Activated naive CD8-positive, alpha-beta T cell treated with anti-CD3 and anti-CD28 coated beads for 36 hours (primary cell): ENCODE measurements around the gene CSF2. TPM values are rescaled to one million over a fixed set of nuclear protein-coding genes. Genes with fewer than 3 reads are reported as not detected.
"Not testable (repeated sequence)": the region's sequence is repeated elsewhere in the genome, so short reads cannot be mapped to it uniquely, and the experiment has no call there.

ENCODE experiments used
- DNase-seq: peaks from one replicate; pipeline ENCODE4 v3.0.0; 2021
- H3K27ac Mint-ChIP-seq: one replicate; pipeline ENCODE4 v1.8.0; 2022; ENCODE audit warnings: mild to moderate bottlenecking, moderate library complexity, mixed read lengths
- H3K27me3 Mint-ChIP-seq: one replicate; pipeline ENCODE4 v1.8.0; 2022; ENCODE audit warnings: mild to moderate bottlenecking, mixed read lengths
- H3K36me3 Mint-ChIP-seq: one replicate; pipeline ENCODE4 v1.8.0; 2021; ENCODE audit warnings: mild to moderate bottlenecking, mixed read lengths
- H3K4me1 Mint-ChIP-seq: one replicate; pipeline ENCODE4 v1.8.0; 2021; ENCODE audit warnings: mixed read lengths
- H3K4me3 Mint-ChIP-seq: one replicate; pipeline ENCODE4 v1.8.0; 2022; ENCODE audit warnings: mild to moderate bottlenecking, moderate library complexity, mixed read lengths
- H3K9me3 Mint-ChIP-seq: one replicate; pipeline ENCODE4 v1.8.0; 2022; ENCODE audit warnings: mixed read lengths
- total RNA-seq, 2 experiments: library from RNA; stranded (reverse); gene quantifications; one replicate each; pipeline ENCODE4 v1.2.3, GENCODE V29; 2021

Gene CSF2
- total RNA-seq, 2 experiments from 2014 or later, result 103 to 107 TPM

DNA sequence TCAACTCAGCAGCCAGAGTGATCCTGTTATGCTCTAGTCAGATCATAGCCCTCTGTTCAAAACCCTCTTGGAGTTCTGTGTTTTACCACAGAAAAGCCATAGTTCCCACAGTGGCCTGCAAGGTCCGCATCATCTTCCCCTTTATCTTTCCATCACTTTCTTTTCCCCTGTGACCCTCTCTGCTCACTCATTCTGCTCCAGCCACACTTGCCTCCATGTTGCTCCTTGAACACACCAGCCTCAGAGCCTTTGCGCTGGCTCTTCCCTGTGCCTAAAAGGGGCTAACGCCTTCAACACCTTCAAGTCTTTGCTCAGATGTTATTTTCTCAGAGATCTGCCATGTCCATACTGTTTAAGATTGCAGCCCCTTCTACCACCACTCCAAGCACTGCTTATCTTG, 26.3 kb downstream of the CSF2 start:
- Mint-ChIP-seq H3K9me3 (no peaks in the 10 kb centered on the region), H3K4me3 (peak overlapping the region; percentile 23), H3K36me3 (peaks cover 10% of the 10 kb centered on the region), H3K27ac (peak overlapping the region; percentile 97), H3K27me3 (no peaks in the 10 kb centered on the region), H3K4me1 (peaks cover 84% of the 10 kb centered on the region)
- DNase-seq, result no peak

DNA sequence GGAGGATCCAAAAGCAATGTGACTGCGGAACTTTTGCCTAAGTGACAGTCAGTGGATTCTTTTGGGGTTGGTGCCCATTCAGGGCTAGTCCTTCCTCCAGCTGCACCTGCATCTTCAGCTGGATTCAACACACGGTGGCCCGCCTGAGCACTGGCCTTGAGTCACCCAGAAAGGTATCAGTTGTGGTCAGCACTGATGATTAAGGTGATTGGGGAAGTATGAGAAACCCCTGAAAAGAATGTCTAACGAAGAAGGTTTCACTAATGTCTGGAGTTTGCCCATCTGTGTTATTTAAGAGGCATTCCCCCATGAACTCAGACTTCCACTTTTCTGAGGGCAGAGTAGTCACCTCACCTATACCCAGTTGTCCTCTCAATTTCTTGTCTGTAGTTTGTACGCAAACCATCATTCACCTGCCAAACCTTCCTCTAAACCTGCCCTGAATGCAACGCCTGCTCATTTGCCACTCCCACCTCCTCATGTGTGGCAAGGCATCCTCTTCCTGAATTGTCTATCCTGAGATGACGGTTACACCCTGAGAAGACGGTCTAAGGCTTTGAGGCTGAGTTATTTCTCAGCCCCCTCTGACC, 27.2 kb downstream of the CSF2 start:
- Mint-ChIP-seq H3K27ac (peak overlapping the region; percentile 97), H3K27me3 (no peaks in the 10 kb centered on the region), H3K4me1 (peaks cover 84% of the 10 kb centered on the region), H3K9me3 (peaks cover 3% of the 10 kb centered on the region), H3K36me3 (peaks cover 8% of the 10 kb centered on the region), H3K4me3 (peak overlapping the region; percentile 3)
- DNase-seq, result peak; percentile 64

DNA sequence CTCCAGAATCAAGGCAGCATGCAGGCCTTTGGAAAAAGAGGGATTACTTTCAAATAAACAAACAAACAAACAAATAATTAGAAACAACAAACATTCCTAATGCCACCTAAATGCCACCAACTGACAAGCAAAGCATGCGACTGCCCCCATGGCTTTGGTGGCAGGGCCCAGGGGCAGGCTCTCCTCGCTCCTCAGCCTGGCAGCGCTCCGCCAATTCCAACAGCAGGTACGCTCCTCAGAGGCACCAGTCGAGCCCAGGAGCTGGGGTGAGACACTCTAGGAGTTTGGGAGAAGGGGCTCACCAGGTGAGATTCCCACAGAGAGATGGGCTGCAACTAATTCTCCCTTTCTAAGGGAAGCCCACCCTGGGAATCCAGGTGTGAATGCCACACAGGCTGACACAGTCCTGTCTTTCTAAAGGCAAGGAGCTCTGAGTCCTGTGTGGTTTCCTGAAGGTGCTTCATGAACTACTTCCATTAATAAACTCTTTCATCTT, 27.8 kb downstream of the CSF2 start:
- peaks cover 4% of the 10 kb centered on the region for H3K36me3 Mint-ChIP-seq

DNA sequence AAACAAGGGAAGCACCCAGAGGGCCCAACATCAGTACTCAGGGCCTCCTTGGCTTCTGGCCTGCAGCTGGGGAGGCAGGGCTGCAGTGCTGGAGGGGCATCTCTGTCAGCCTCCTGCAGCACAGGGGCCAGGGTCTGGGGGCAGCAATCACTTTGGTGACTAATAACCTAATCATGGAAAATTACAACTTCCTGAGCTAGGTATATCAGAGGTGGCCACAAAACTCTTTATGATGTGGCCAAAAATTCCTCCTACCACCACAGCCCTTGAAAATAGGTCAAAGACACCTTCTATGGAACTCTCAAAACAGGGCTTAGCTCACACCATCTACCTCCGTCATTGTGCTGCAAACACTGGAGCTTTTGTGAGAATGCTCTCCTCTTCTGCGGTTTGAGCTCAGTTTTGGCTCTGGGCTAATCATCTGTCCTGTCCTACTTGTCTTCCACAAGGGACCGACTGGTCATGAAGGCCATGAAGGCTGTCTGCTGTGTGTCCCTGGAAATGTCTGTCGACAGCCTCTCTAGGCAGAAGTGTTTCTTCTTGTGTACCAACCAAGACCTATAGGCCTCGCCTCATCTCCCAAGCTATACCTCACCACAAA, 28.6 kb downstream of the CSF2 start:
- no peaks in the 10 kb centered on the region for H3K27me3 Mint-ChIP-seq
- H3K36me3 Mint-ChIP-seq, result peaks cover 3% of the 10 kb centered on the region
- peak; percentile 66 for DNase-seq
- H3K4me1 Mint-ChIP-seq, result peaks cover 74% of the 10 kb centered on the region
- H3K4me3 Mint-ChIP-seq, result peak overlapping the region; percentile 57
- peaks cover 3% of the 10 kb centered on the region for H3K9me3 Mint-ChIP-seq
- H3K27ac Mint-ChIP-seq, result peak overlapping the region; percentile 97

More for the DNA sequence above, 27.8 kb downstream of the CSF2 start:
- H3K9me3 Mint-ChIP-seq, result peaks cover 3% of the 10 kb centered on the region
- peak overlapping the region; percentile 97 for H3K27ac Mint-ChIP-seq
- peaks cover 81% of the 10 kb centered on the region for H3K4me1 Mint-ChIP-seq
- H3K4me3 Mint-ChIP-seq, result peak overlapping the region; percentile 3
- H3K27me3 Mint-ChIP-seq, result no peaks in the 10 kb centered on the region
- no peak for DNase-seq

DNA sequence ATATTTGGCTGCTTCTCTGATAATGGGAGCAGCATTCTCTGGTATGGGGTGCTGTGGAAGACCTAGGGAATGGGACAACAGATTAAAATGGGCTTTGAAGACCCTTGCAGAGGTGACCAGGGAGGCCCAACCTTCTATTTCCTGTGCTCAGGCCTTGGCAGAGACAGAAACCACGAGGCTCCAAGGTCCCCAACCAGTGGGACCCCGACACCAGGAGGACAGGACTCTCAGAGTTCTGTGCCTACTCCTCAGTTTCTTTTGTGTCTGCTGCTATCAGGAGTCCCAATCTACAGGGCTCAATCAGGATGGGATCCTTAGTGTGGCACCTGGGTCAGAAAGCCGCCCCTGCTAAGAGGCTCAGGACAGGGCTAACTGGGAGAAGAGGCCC, 29.3 kb downstream of the CSF2 start:
- peak overlapping the region; percentile 57 for H3K4me3 Mint-ChIP-seq
- H3K36me3 Mint-ChIP-seq, result peaks cover 6% of the 10 kb centered on the region
- H3K4me1 Mint-ChIP-seq, result peaks cover 74% of the 10 kb centered on the region
- H3K27me3 Mint-ChIP-seq, result no peaks in the 10 kb centered on the region
- H3K27ac Mint-ChIP-seq, result peak overlapping the region; percentile 97
- peaks cover 8% of the 10 kb centered on the region for H3K9me3 Mint-ChIP-seq
- DNase-seq, result no peak

DNA sequence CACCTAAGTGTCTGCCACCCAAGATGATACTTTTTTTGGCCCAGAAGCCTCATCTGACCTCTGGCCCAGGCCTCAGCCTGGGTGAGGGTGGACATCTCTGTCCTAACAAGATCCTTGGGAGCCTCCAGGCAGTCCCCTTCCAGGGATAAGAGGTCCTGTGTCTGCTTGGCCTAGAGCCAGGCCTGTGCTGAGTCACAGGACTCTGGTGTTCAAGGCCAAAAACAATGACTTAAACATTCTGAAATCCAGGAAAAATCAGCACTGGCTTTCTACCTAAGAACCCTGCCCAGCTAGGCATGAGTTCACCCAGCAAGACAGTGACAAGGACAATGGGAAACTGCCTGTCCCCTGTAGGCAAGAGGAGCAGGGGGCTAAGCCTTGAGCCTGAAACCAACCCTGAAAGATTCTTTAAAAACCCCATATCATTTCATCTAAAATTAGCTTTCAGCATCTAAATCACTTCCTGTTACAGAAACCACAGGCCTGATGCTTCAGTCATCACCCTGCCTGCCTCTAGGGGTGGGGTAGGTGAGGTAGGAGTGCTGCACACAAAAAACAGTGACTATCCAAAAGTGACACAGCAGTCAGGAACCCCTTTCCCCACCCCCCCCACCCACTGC, 29.9 kb downstream of the CSF2 start:
- DNase-seq, result peak; percentile 72
- Mint-ChIP-seq H3K4me1 (peaks cover 71% of the 10 kb centered on the region), H3K9me3 (peaks cover 9% of the 10 kb centered on the region), H3K4me3 (peak overlapping the region; percentile 57), H3K27ac (peak overlapping the region; percentile 97), H3K27me3 (no peaks in the 10 kb centered on the region), H3K36me3 (peaks cover 8% of the 10 kb centered on the region)

DNA sequence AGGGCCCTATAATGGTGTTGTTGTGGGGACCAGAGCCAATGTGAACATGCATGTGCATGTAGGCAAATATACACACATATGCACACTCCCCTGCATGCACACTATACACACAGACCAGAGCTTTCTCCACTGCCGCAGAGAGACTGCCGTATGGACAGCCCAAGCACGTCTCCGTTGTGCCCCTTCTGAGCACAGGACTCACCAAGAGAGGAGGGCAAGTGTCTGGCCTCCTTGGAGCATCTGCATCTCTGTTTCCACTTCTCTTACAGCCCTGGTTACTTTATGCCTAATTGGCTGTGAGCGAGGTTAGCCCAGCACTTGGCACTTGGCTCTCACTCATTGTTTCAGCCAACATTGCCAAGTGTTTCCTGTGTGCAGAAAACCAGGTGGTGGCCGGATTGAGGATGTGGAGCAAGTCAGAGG, 30.4 kb downstream of the CSF2 start:
- Mint-ChIP-seq H3K4me1 (peaks cover 68% of the 10 kb centered on the region), H3K36me3 (peaks cover 14% of the 10 kb centered on the region), H3K27ac (peak overlapping the region; percentile 85), H3K4me3 (peak overlapping the region; percentile 37), H3K9me3 (peaks cover 11% of the 10 kb centered on the region), H3K27me3 (no peaks in the 10 kb centered on the region)
- no peak for DNase-seq

DNA sequence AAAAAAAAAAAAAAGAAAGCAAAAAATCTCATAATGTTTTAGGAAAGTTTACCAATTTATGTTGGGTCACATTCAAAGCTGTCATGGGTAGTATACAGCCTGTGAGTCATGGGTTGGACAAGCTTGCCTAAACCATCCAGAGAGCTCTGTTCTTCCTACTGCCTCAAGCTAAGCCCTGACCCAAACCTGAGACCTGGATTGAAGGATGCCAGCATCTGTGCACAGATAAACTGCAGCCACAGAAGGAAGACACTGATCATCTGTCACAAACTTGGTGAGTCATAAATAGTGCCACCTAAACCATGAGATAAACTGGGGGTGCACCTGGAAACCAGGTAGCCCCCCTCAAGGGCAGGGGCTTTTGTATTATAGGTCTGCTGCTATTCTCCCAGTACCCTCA, 31.0 kb downstream of the CSF2 start:
- H3K4me3 Mint-ChIP-seq, result no peak overlapping the region
- H3K36me3 Mint-ChIP-seq, result peaks cover 15% of the 10 kb centered on the region
- no peaks in the 10 kb centered on the region for H3K27me3 Mint-ChIP-seq
- H3K27ac Mint-ChIP-seq, result peak overlapping the region; percentile 85
- DNase-seq, result no peak
- peaks cover 11% of the 10 kb centered on the region for H3K9me3 Mint-ChIP-seq
- H3K4me1 Mint-ChIP-seq, result peaks cover 66% of the 10 kb centered on the region

DNA sequence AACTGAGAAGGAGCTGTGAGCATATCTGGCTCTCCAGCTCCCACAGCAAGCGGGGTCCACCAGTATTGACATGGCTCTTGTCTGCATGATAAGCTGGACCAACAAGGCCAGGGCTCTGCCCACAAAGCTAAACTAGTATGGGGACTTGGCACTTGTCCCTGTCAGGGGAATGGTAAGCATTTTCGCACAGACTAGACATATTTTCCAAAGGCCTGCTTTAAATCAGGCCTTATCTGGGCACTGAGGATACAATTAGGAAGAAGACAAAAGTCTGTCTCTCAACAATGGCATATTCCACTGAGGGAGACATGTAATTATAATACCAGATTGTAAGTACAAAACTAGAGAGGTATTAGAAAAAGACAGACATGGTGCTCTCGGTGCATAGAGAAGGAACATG, 32.1 kb downstream of the CSF2 start:
- H3K4me1 Mint-ChIP-seq, result peaks cover 66% of the 10 kb centered on the region
- H3K36me3 Mint-ChIP-seq, result peaks cover 15% of the 10 kb centered on the region
- peak overlapping the region; percentile 85 for H3K27ac Mint-ChIP-seq
- no peak overlapping the region for H3K4me3 Mint-ChIP-seq
- no peaks in the 10 kb centered on the region for H3K27me3 Mint-ChIP-seq
- DNase-seq, result no peak
- peaks cover 14% of the 10 kb centered on the region for H3K9me3 Mint-ChIP-seq

DNA sequence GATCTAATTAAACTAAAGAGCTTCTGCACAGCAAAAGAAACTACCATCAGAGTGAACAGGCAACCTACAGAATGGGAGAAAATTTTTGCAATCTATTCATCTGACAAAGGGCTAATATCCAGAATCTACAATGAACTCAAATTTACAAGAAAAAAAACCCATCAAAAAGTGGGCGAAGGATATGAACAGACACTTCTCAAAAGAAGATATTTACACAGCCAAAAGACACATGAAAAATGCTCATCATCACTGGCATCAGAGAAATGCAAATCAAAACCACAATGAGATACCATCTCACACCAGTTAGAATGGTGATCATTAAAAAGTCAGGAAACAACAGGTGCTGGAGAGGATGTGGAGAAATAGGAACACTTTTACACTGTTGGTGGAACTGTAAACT, 34.9 kb downstream of the CSF2 start:
- H3K27me3 Mint-ChIP-seq, H3K4me3 Mint-ChIP-seq, H3K27ac Mint-ChIP-seq, DNase-seq: not testable (repeated sequence)
- peaks cover 63% of the 10 kb centered on the region for H3K4me1 Mint-ChIP-seq
- H3K9me3 Mint-ChIP-seq, result peaks cover 26% of the 10 kb centered on the region
- peaks cover 28% of the 10 kb centered on the region for H3K36me3 Mint-ChIP-seq

DNA sequence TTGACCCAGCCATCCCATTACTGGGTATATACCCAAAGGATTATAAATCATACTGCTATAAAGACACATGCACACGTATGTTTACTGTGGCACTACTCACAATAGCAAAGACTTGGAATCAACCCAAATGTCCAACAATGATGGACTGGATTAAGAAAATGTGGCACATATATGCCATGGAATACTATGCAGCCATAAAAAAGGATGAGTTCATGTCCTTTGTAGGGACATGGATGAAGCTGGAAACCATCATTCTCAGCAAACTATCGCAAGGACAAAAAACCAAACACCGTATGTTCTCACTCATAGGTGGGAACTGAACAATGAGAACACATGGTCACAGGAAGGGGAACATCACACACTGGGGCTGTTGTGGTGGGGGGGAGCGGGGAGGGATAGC, 35.4 kb downstream of the CSF2 start:
- DNase-seq, H3K4me3 Mint-ChIP-seq, H3K27me3 Mint-ChIP-seq, H3K27ac Mint-ChIP-seq: not testable (repeated sequence)
- H3K4me1 Mint-ChIP-seq, result peaks cover 62% of the 10 kb centered on the region
- H3K36me3 Mint-ChIP-seq, result peaks cover 30% of the 10 kb centered on the region
- H3K9me3 Mint-ChIP-seq, result peaks cover 28% of the 10 kb centered on the region

DNA sequence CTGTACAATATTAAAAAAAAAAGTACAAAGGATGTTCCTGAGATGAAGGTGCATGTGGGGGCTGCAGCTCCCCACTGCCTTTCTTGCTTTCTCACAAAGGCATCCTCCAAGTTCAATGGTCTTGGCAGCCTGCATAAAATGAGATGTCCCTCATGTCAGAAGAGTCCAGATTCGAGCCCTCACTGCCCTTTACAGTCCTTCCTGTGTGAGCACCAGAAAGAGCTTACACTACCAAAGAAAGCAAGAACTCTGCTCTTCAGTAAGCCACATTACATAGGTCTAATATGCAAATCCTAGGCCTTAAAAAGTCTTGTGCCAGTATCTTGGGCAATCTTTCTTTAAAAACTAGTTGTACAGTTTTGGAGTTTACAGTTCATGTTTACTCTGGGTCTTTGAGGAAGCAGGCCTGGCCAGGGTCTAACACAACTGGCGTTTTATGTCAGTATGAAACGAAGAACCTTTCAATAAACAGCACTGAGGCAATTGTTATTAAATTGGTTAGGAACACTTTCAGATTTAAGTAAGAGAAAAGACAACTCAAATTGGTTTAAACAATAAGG, 36.0 kb downstream of the CSF2 start:
- H3K27me3 Mint-ChIP-seq, result no peaks in the 10 kb centered on the region
- peaks cover 29% of the 10 kb centered on the region for H3K9me3 Mint-ChIP-seq
- DNase-seq, result no peak
- H3K4me3 Mint-ChIP-seq, result no peak overlapping the region
- peak overlapping the region; percentile 79 for H3K27ac Mint-ChIP-seq
- peaks cover 62% of the 10 kb centered on the region for H3K4me1 Mint-ChIP-seq
- H3K36me3 Mint-ChIP-seq, result peaks cover 31% of the 10 kb centered on the region

DNA sequence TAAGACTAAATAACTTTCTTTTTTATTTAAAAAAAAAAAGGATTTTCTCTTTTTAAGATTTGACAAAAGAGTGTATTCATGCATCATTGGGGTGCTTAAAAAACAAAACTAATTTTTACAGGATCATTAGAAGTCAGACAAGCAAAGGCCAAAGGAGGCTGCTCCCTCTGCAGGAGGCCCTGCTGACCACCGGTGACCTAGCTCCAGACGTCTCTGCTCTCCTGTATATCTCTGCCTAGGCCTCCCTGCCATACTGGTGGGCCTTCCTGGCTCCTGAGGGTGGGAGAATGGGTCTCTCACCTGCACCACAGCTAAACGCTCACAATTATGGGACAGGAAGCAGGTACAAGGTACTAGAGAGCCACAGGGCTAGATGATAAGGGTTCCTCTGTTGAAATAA, 36.6 kb downstream of the CSF2 start:
- Mint-ChIP-seq H3K36me3 (peaks cover 31% of the 10 kb centered on the region), H3K4me1 (peaks cover 62% of the 10 kb centered on the region), H3K27ac (peak overlapping the region; percentile 88), H3K9me3 (peaks cover 29% of the 10 kb centered on the region), H3K27me3 (no peaks in the 10 kb centered on the region), H3K4me3 (peak overlapping the region; percentile 42)
- no peak for DNase-seq

DNA sequence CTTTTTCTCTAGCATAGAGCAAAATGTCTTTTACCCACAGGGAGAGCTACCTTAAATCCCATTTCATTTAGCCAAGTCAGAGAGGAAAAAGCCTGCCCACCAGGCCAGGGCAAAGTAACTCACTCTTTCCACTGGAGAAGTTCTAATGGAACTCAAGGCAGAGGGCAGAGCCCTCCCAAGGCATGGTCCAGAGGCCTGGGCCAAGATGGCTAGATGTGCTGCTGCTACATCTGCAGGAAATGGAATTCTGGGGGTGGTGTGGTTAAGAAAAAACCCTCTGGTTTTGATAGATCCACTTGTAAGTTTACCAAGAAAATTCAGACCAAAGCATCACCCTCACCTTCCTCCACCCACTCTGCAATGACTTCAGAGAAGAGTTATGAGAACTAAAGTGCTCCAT, 37.3 kb downstream of the CSF2 start:
- Mint-ChIP-seq H3K27me3 (no peaks in the 10 kb centered on the region), H3K4me1 (peaks cover 63% of the 10 kb centered on the region), H3K9me3 (peaks cover 26% of the 10 kb centered on the region), H3K4me3 (peak overlapping the region; percentile 42), H3K36me3 (peaks cover 31% of the 10 kb centered on the region), H3K27ac (peak overlapping the region; percentile 88)
- DNase-seq, result peak; percentile 50

DNA sequence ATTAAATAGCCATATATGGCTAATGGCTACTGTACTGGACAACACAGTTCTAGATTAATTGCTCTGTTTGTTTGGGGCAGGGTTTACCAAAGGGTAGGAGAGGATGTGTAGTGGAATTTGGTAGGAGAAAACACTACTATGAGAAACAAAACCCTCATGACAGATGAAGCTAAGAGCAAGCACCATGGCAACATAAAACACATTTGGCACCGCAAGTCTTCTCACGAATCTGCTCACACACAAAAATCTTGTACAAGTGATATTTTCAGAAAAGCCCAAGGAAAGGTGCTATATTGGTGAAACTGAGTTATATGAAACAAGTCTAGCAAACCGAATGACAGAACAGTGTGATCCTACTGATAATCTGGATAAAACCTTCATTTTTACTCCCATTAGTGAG, 38.5 kb downstream of the CSF2 start:
- no peak for DNase-seq
- Mint-ChIP-seq H3K36me3 (peaks cover 30% of the 10 kb centered on the region), H3K4me3 (no peak overlapping the region), H3K27ac (peak overlapping the region; percentile 72), H3K4me1 (peaks cover 65% of the 10 kb centered on the region), H3K27me3 (no peaks in the 10 kb centered on the region), H3K9me3 (peaks cover 26% of the 10 kb centered on the region)
